Endodermal cell (in vitro differentiated cells): Measurements from ENCODE around the gene MXD3. TPM values are rescaled to one million over a fixed set of nuclear protein-coding genes. Genes with fewer than 3 reads are reported as not detected.

Source experiments
- DNase-seq: peaks from one replicate; pipeline ENCODE4 v3.0.0-alpha.2; 2017
- H3K27ac ChIP-seq: 2 replicates; pipeline ENCODE4 v1.5.1; 2013; ENCODE audit warnings: mild to moderate bottlenecking, low read depth, low read length, moderate library complexity
- H3K27me3 ChIP-seq: 2 replicates; pipeline ENCODE4 v1.6.1; 2013; ENCODE audit warnings: mild to moderate bottlenecking, low read length, moderate library complexity; ENCODE audit not compliant: insufficient read depth, control insufficient read depth, poor library complexity, severe bottlenecking
- H3K36me3 ChIP-seq: 2 replicates; pipeline ENCODE4 v1.7.0; 2013; ENCODE audit warnings: mild to moderate bottlenecking, low read length, moderate library complexity; ENCODE audit not compliant: control insufficient read depth, insufficient read depth
- H3K4me1 ChIP-seq: one replicate; pipeline ENCODE4 v1.7.0; 2013; ENCODE audit warnings: low read length; ENCODE audit not compliant: control insufficient read depth, insufficient read depth
- H3K4me3 ChIP-seq: 2 replicates; pipeline ENCODE4 v1.5.1; 2013; ENCODE audit warnings: mild to moderate bottlenecking, low read length, moderate library complexity
- H3K9ac ChIP-seq: 2 replicates; pipeline ENCODE4 v1.6.1; 2013; ENCODE audit warnings: mild to moderate bottlenecking, low read length, moderate library complexity; ENCODE audit not compliant: poor library complexity, severe bottlenecking; ENCODE audit errors: extremely low read depth
- H3K9me3 ChIP-seq: 2 replicates; pipeline ENCODE4 v1.6.1; 2013; ENCODE audit warnings: mild to moderate bottlenecking, low read length, moderate library complexity; ENCODE audit not compliant: control insufficient read depth
- H3K27ac Mint-ChIP-seq: 2 replicates; pipeline ENCODE4 v1.8.0; 2020; ENCODE audit warnings: mixed read lengths
- H3K27me3 Mint-ChIP-seq: 2 replicates; pipeline ENCODE4 v1.8.0; 2021; ENCODE audit warnings: mild to moderate bottlenecking, mixed read lengths; ENCODE audit not compliant: insufficient read depth
- H3K36me3 Mint-ChIP-seq: 2 replicates; pipeline ENCODE4 v1.8.0; 2020; ENCODE audit warnings: low read depth, mixed read lengths
- H3K4me1 Mint-ChIP-seq: 2 replicates; pipeline ENCODE4 v1.8.0; 2020; ENCODE audit warnings: mixed read lengths
- H3K4me3 Mint-ChIP-seq: 2 replicates; pipeline ENCODE4 v1.8.0; 2020; ENCODE audit warnings: mild to moderate bottlenecking, moderate library complexity, mixed read lengths
- H3K9me3 Mint-ChIP-seq: 2 replicates; pipeline ENCODE4 v1.8.0; 2020; ENCODE audit warnings: mild to moderate bottlenecking, mixed read lengths
- CTCF ChIP-seq: fragments of 200-600 bp; sonication (generic); conservative IDR thresholded peaks from 2 replicates; pipeline ENCODE4 v1.5.0; 2021; ENCODE audit warnings: antibody characterized with exemption, mild to moderate bottlenecking
- WGBS, 2 experiments: methylation state at CpG; one replicate each; pipeline versions ENCODE4 v1.1.5 to v1.1.7; 2013; ENCODE audit warnings: missing lambda C conversion rate in 2 of 2, mixed read lengths in 1 of 2; ENCODE audit not compliant: insufficient coverage in 1 of 2, insufficient read length in 1 of 2; 5-methylcytosine and 5-hydroxymethylcytosine counted together
- total RNA-seq, 2 donors: library from RNA; stranded (reverse); fragmentation: NEBNext Ultra II Directional in 1 of 2; extraction: Animal tissue kit (Norgen Biotek cat#: 25700) in 1 of 2; gene quantifications; 2 replicates in 1 of 2; 3 replicates in 1 of 2; pipeline ENCODE4 v1.2.1, GENCODE V29; 2021

MXD3 gene
- total RNA-seq, 2 donors from 2014 or later: 14.2 to 20.4 TPM

GRCh38 chr5:177316005-177316404, 4.3 kb upstream of the MXD3 start:
- Histone ChIP-seq H3K4me3 (no peak overlapping the region), H3K9ac (no peak overlapping the region), H3K36me3 (no peaks in the 10 kb centered on the region), H3K9me3 (peaks cover 9% of the 10 kb centered on the region), H3K27me3 (no peaks in the 10 kb centered on the region), H3K27ac (no peak overlapping the region), H3K4me1 (no peaks in the 10 kb centered on the region)
- peaks cover 10% of the 10 kb centered on the region for H3K4me1 Mint-ChIP-seq
- peaks cover under 1% of the 10 kb centered on the region for H3K27me3 Mint-ChIP-seq
- no peak overlapping the region for H3K27ac Mint-ChIP-seq
- H3K4me3 Mint-ChIP-seq: no peak overlapping the region
- H3K9me3 Mint-ChIP-seq: peaks cover 2% of the 10 kb centered on the region
- H3K36me3 Mint-ChIP-seq: peaks cover 16% of the 10 kb centered on the region
- 94% methylated on average over 3 of the region's 3 CpGs; no CpG with 5 or more reads in 1 of the 2 experiments for WGBS, 2 experiments
- no peak for TF ChIP-seq CTCF
- DNase-seq: no peak

DNA sequence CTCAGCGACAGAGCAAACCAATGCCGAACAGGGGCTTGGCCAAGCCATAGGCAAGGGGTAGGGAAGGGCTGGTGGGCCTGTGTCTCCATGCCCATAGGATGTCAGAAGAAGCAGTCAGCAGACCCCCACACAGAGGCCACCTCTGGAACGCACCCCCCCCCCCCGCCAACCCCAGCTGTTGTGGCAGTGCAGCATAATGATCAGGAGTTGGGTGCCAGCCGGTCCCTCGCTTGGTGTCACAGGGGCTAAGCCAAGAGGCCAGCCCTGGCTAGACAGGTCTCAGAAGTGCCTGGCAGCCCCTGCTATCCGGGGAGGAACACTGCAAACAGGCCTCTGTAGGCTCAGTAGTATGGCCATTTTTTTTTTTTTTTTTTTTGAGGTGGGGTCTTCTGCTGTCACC, 3.7 kb upstream of the MXD3 start:
- H3K36me3 Mint-ChIP-seq: peaks cover 15% of the 10 kb centered on the region

GRCh38 chr5:177314376-177315342, 3.0 kb upstream of the MXD3 start:
- H3K9me3 Mint-ChIP-seq: peaks cover 2% of the 10 kb centered on the region
- TF ChIP-seq CTCF: no peak
- H3K27me3 ChIP-seq: no peaks in the 10 kb centered on the region
- no peak overlapping the region for H3K27ac Mint-ChIP-seq
- no peak overlapping the region for H3K27ac ChIP-seq
- no peak overlapping the region for H3K4me3 Mint-ChIP-seq
- no peaks in the 10 kb centered on the region for H3K4me1 ChIP-seq
- peaks cover 17% of the 10 kb centered on the region for H3K4me1 Mint-ChIP-seq
- H3K36me3 ChIP-seq: no peaks in the 10 kb centered on the region
- H3K9ac ChIP-seq: no peak overlapping the region
- WGBS, 2 experiments: 93% methylated on average over 7 to 18 of the region's 18 CpGs
- H3K9me3 ChIP-seq: peaks cover 7% of the 10 kb centered on the region
- peaks cover 3% of the 10 kb centered on the region for H3K27me3 Mint-ChIP-seq
- DNase-seq: no peak
- peaks cover 9% of the 10 kb centered on the region for H3K36me3 Mint-ChIP-seq
- H3K4me3 ChIP-seq: no peak overlapping the region

More for the DNA sequence above, 3.7 kb upstream of the MXD3 start:
- peaks cover 14% of the 10 kb centered on the region for H3K4me1 Mint-ChIP-seq
- TF ChIP-seq CTCF: no peak
- no peak overlapping the region for H3K27ac Mint-ChIP-seq
- H3K4me1 ChIP-seq: no peaks in the 10 kb centered on the region
- no peaks in the 10 kb centered on the region for H3K27me3 ChIP-seq
- H3K4me3 Mint-ChIP-seq: no peak overlapping the region
- H3K9me3 Mint-ChIP-seq: peaks cover 2% of the 10 kb centered on the region
- WGBS, 2 experiments: 90 to 98% methylated on average over 4 to 7 of the region's 7 CpGs
- DNase-seq: no peak
- H3K27me3 Mint-ChIP-seq: peaks cover 3% of the 10 kb centered on the region
- no peak overlapping the region for H3K9ac ChIP-seq
- no peak overlapping the region for H3K4me3 ChIP-seq
- no peak overlapping the region for H3K27ac ChIP-seq
- no peaks in the 10 kb centered on the region for H3K36me3 ChIP-seq
- H3K9me3 ChIP-seq: peaks cover 9% of the 10 kb centered on the region
